Small intestine (tissue), 7 donors: ENCODE measurements around the gene NCKAP5. TPM values are rescaled to one million over a fixed set of nuclear protein-coding genes. Genes with fewer than 3 reads are reported as not detected.

Experiments
- DNase-seq, 2 donors: peaks; one replicate each; pipeline versions ENCODE4 v3.0.0 to v3.0.0-alpha.2; 2013
- FAIRE-seq: peaks from 2 replicates; lab custom pipeline; 2012; peaks lifted over from hg19 to GRCh38; lab: Jason Lieb, UNC
- H3K27ac ChIP-seq, 3 donors: one replicate each; pipeline ENCODE4 v1.5.1; 2013; ENCODE audit warnings: low read length in 2 of 3, mild to moderate bottlenecking in 2 of 3, control low read depth in 1 of 3, inconsistent platforms in 1 of 3, low read depth in 1 of 3, moderate library complexity in 1 of 3
- H3K27me3 ChIP-seq, 3 donors: one replicate each; pipeline ENCODE4 v1.6.1; 2013; ENCODE audit warnings: low read length in 3 of 3, inconsistent platforms in 1 of 3; ENCODE audit not compliant: control insufficient read depth in 3 of 3, insufficient read depth in 3 of 3
- H3K36me3 ChIP-seq, 3 donors: one replicate each; pipeline ENCODE4 v1.6.1; 2013; ENCODE audit warnings: low read length in 3 of 3, inconsistent platforms in 1 of 3, low read depth in 1 of 3, mild to moderate bottlenecking in 1 of 3, moderate library complexity in 1 of 3; ENCODE audit not compliant: control insufficient read depth in 3 of 3, insufficient read depth in 2 of 3
- H3K4me1 ChIP-seq, 3 donors: one replicate each; pipeline ENCODE4 v1.6.1; 2013; ENCODE audit warnings: low read length in 2 of 3, inconsistent platforms in 1 of 3, low read depth in 1 of 3, mild to moderate bottlenecking in 1 of 3, moderate library complexity in 1 of 3; ENCODE audit not compliant: control insufficient read depth in 3 of 3, insufficient read depth in 2 of 3
- H3K4me3 ChIP-seq, 3 donors: one replicate each; pipeline ENCODE4 v1.5.1; 2013; ENCODE audit warnings: low read length in 3 of 3, control low read depth in 1 of 3, inconsistent platforms in 1 of 3, low read depth in 1 of 3, mild to moderate bottlenecking in 1 of 3, moderate library complexity in 1 of 3
- H3K9me3 ChIP-seq, 2 donors: one replicate each; pipeline ENCODE4 v1.6.1; 2013; ENCODE audit warnings: low read depth in 1 of 2, low read length in 1 of 2; ENCODE audit not compliant: control insufficient read depth in 2 of 2, insufficient read depth in 1 of 2
- WGBS, 3 donors: extraction: QIAGEN DNeasy Blood & Tissue Kit; methylation state at CpG; one replicate each; pipeline ENCODE4 v1.1.7; 2013; 5-methylcytosine and 5-hydroxymethylcytosine counted together
- polyA plus RNA-seq, 4 donors: library from polyadenylated mRNA; stranded (reverse) in 3 of 4; unstranded in 1 of 4; fragments of 200-250 nt in 3 of 4; fragments of 120-200 nt in 1 of 4; gene quantifications; one replicate each; pipeline versions ENCODE4 v1.2.1 to v1.2.3, GENCODE V29; 2013
- donor health status: healthy with polysubstance abuse.
- donor health status: control.
- donor health status: control.
- donor health status: Bipolar disorder and iron deficiency.
- donor health status: healthy.

The NCKAP5 gene
- polyA plus RNA-seq, 4 donors = 0.52 to 7.8 (median 6.5) TPM

DNA sequence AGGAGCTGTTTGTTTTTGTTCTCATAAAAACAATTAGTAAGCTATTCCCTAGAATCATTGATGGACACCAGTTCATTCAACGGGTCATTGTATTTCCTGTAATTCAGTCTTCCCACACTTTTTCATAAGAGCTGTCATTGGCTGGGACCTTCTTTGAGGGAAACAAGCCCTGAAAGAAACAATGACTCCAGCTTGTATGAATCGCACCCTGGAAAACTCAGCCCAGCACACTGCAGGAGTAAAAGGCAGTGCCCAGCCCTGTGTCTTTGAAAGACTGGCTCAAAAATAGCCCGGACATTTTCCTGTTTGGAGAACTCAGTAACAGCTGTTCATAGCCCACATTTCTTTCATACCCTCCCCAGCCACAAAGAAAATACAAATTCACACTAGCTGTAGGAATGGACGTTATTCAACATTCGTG lies 81.5 kb downstream of the NCKAP5 start:
- H3K4me1 ChIP-seq = peaks cover 0 to 2% (median 0%) of the 10 kb centered on the region in 3 donors
- FAIRE-seq (no peak), DNase-seq (no peak)
- peaks cover 0 to 4% of the 10 kb centered on the region in 2 donors for H3K9me3 ChIP-seq
- H3K27ac ChIP-seq = no peak overlapping the region
- 44 to 82% (median 58%) methylated on average over 5 of the region's 5 CpGs for WGBS, 3 donors
- H3K27me3 ChIP-seq = no peaks in the 10 kb centered on the region
- H3K36me3 ChIP-seq = no peaks in the 10 kb centered on the region
- no peak overlapping the region for H3K4me3 ChIP-seq

- Histone ChIP-seq H3K27me3 (no peaks in the 10 kb centered on the region), H3K36me3 (no peaks in the 10 kb centered on the region), H3K9me3 (peaks cover 0 to 4% of the 10 kb centered on the region in 2 donors), H3K4me1 (peaks cover 0 to 2% (median 0%) of the 10 kb centered on the region in 3 donors), H3K4me3 (no peak overlapping the region), H3K27ac (no peak overlapping the region)
- FAIRE-seq = no peak
- DNase-seq = no peak
- 34 to 53% (median 50%) methylated on average over 3 of the region's 3 CpGs for WGBS, 3 donors
These were observed 82.4 kb downstream of the NCKAP5 start for GRCh38 chr2:133485868-133486267.

DNA sequence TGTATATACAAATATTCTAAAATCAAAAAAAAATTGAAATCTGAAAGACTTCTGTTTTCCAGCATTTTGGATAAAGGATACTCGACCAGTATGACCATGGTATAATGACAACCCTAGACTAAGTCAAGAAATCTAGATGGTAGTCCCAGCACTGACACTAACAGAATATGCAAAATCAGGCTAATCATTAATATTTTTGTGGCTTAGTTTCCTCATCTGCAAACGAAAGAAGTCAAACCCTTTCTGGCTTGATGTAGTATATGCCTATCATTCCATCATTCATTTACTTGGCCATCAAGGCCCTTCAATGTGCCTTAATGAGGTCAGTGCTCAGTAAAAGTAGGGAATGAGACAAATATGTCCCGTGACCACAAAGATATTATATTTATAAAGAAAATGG lies 83.5 kb downstream of the NCKAP5 start:
- FAIRE-seq = no peak
- WGBS, 3 donors = 79 to 88% (median 80%) methylated on average over 3 of the region's 3 CpGs
- Histone ChIP-seq H3K4me1 (peaks cover 0 to 2% (median 0%) of the 10 kb centered on the region in 3 donors), H3K27me3 (no peaks in the 10 kb centered on the region), H3K4me3 (no peak overlapping the region), H3K36me3 (no peaks in the 10 kb centered on the region), H3K27ac (no peak overlapping the region), H3K9me3 (peaks cover 0 to 4% of the 10 kb centered on the region in 2 donors)
- DNase-seq = no peak

DNA sequence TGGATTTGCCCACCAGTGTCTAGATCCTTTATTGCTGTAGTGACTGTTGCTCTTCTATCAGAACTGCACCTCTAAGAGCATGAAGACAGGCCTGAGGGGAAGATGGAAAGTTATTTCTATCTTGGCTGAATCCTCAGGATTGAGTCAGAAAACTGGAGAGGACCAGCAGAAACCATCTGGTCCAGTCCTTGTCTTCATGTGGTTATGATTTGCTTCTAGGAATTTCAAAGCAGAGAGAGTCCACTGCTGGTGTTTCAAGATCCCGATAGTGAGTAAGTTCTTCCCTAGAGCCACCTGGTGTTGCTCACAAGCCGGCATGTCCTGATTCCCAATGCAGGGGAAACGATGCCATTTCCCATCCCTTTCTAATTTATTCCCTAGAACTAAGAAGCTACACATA lies 84.2 kb downstream of the NCKAP5 start:
- peaks cover 0 to 4% of the 10 kb centered on the region in 2 donors for H3K9me3 ChIP-seq
- no peak overlapping the region for H3K4me3 ChIP-seq
- no peaks in the 10 kb centered on the region for H3K36me3 ChIP-seq
- FAIRE-seq = no peak
- H3K27me3 ChIP-seq = no peaks in the 10 kb centered on the region
- WGBS, 3 donors = 63 to 86% (median 86%) methylated on average over 3 of the region's 3 CpGs
- peaks cover 0 to 2% (median 0%) of the 10 kb centered on the region in 3 donors for H3K4me1 ChIP-seq
- no peak overlapping the region for H3K27ac ChIP-seq
- DNase-seq = no peak

DNA sequence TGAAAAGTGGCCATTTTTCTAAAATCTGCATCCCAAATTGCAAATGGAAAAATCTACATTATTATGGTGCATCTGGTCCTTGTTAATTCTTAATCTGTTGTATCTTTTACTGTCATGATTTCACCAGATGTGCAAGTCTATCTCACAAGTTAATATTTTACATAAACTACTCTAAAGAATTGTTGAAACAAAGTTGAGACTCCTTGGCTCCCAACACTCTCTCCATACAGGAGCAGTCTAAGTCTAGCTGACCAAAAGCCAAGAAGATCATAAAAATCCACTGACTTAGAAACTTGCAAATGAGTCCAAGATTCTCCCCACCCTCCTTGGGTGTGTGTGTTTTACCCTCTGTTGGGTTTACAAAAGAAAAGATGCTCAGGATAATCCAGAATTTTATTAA lies 85.1 kb downstream of the NCKAP5 start:
- FAIRE-seq (no peak), DNase-seq (no peak)
- Histone ChIP-seq H3K4me3 (no peak overlapping the region), H3K4me1 (peaks cover 0 to 2% (median 0%) of the 10 kb centered on the region in 3 donors), H3K27me3 (no peaks in the 10 kb centered on the region), H3K9me3 (peaks cover 0 to 4% of the 10 kb centered on the region in 2 donors), H3K27ac (no peak overlapping the region), H3K36me3 (no peaks in the 10 kb centered on the region)

DNA sequence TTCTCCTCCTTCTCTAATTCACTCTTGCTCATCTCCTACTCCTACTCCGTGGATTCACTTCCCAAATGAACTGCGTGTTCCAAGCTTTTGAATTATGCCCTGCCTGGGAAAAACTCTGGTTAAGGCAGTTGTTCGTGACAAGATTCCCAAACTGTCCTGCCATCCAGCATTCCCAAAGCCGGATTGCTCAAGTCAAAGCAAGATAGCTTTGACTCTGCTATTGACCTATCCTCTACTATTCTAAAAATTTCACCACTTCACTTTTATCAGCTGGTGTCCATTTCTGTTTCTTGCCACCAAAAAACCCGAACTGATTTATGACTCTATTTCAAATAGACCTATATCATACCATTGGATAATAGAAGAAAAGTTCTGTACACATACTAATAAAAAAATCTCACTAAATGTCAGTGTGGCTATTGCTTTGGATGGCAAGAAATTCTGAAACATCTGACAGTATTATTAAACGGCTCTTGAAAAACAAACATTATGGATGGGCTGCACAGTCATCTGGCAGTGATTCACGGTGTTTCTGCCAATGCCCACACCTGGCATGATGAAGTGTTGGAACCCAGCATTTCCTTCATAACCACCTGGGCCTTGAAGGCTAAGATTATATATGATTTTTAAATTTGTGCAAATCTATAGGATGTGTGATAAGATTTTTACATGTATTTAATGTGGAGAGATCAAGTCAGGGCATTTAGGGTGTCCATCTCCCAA lies 87.4 kb downstream of the NCKAP5 start:
- no peaks in the 10 kb centered on the region for H3K36me3 ChIP-seq
- no peak overlapping the region for H3K4me3 ChIP-seq
- FAIRE-seq (no peak), DNase-seq (no peak)
- no peaks in the 10 kb centered on the region for H3K9me3 ChIP-seq
- H3K4me1 ChIP-seq = peaks cover 0 to 2% (median 0%) of the 10 kb centered on the region in 3 donors
- WGBS, 3 donors = 67 to 79% (median 75%) methylated on average over 7 of the region's 7 CpGs
- no peak overlapping the region for H3K27ac ChIP-seq
- no peaks in the 10 kb centered on the region for H3K27me3 ChIP-seq

DNA sequence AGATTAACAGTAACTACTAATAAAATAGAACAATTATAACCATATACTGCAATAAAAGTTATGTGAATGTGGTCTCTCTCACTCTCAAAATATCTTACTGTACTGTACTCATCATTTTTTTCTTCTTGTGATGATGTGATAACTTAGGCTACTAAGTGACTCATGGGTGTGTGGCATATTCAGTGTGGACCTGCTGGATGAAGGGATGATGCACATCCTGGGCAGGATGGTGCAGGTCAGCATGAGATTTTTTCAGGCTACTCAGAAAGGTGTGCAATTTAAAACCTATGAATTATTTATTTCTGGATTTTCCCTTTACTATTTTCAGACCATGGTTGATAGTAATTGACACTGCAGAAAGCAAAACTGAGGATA lies 90.7 kb downstream of the NCKAP5 start:
- no peak for FAIRE-seq
- Histone ChIP-seq H3K4me3 (no peak overlapping the region), H3K4me1 (no peaks in the 10 kb centered on the region), H3K9me3 (no peaks in the 10 kb centered on the region), H3K36me3 (no peaks in the 10 kb centered on the region), H3K27me3 (no peaks in the 10 kb centered on the region), H3K27ac (no peak overlapping the region)
- DNase-seq = no peak

DNA sequence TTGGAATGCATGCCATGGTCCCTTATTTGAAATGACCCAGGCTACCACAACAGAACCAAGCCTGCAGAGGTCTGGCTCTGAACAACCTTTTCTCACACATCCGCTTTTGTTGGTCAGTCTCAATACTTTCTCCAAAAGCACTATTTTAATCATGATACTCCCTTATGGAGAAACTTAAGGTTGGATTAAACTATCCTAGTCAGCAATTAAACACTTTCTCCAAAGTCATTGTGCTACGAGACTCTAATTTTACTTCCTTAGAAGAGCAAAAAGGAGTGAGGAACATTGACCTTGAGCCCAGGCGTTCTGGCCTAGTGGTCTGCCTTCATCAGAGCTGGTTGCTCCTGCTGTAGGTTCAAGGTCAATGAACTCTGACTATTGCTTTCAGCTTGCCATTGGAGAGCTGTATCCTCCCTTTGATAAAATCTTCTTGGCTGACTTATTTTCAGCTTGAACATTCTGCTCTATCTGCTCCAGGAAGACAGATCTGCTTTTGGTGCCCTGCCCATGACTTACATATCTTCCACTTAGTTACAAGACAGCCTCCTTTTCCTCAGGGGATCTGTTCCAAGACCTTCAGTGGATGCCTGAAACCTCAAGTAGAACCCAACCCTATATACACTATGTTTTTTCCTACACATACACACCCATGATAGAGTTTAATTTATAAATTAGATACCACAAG lies 91.2 kb downstream of the NCKAP5 start:
- Histone ChIP-seq H3K4me3 (no peak overlapping the region), H3K9me3 (no peaks in the 10 kb centered on the region), H3K27ac (no peak overlapping the region), H3K27me3 (no peaks in the 10 kb centered on the region), H3K4me1 (no peaks in the 10 kb centered on the region), H3K36me3 (no peaks in the 10 kb centered on the region)
- no peak for DNase-seq
- 81 to 82% (median 81%) methylated on average over 3 of the region's 3 CpGs for WGBS, 3 donors
- no peak for FAIRE-seq
